RWPE2 (cell line): Measurements from ENCODE around the gene COMT.

ENCODE experiments used
- ATAC-seq: fragments of 200-7000 bp; cut with Tn5 transposase; 3 replicates; pipeline ENCODE4 v1.9.1; 2021; ENCODE audit warnings: low read depth
- DNase-seq: peaks from one replicate; pipeline ENCODE4 v3.0.0-alpha.2; 2020; ENCODE audit warnings: low spot score
- H3K27ac ChIP-seq: fragments of 450-650 bp; 2 replicates; pipeline ENCODE4 v1.5.1; 2017; ENCODE audit warnings: mild to moderate bottlenecking; ENCODE audit not compliant: poor library complexity, severe bottlenecking
- H3K27me3 ChIP-seq: fragments of 250-450 bp; sonication (Bioruptor Pico); 2 replicates; pipeline ENCODE4 v1.5.1; 2021; ENCODE audit warnings: mild to moderate bottlenecking, moderate library complexity; ENCODE audit not compliant: insufficient read depth, poor library complexity, severe bottlenecking
- H3K36me3 ChIP-seq: fragments of 250-450 bp; sonication (Bioruptor Pico); 2 replicates; pipeline ENCODE4 v1.5.1; 2020; ENCODE audit warnings: low read depth, mild to moderate bottlenecking, moderate library complexity
- H3K4me1 ChIP-seq: fragments of 250-450 bp; sonication (Bioruptor Pico); 2 replicates; pipeline ENCODE4 v1.5.1; 2021; ENCODE audit warnings: mild to moderate bottlenecking, moderate library complexity; ENCODE audit not compliant: insufficient read depth, poor library complexity, severe bottlenecking
- H3K4me3 ChIP-seq: fragments of 250-450 bp; sonication (Bioruptor Pico); 2 replicates; pipeline ENCODE4 v1.5.1; 2021; ENCODE audit warnings: mild to moderate bottlenecking, moderate library complexity; ENCODE audit not compliant: severe bottlenecking
- H3K9me3 ChIP-seq: fragments of 250-450 bp; sonication (Bioruptor Pico); 2 replicates; pipeline ENCODE4 v1.5.1; 2021; ENCODE audit warnings: mild to moderate bottlenecking, moderate library complexity; ENCODE audit not compliant: severe bottlenecking
- CTCF ChIP-seq: fragments of 450-650 bp; IDR thresholded peaks from one replicate; pipeline ENCODE4 v1.5.1; 2017; ENCODE audit warnings: mild to moderate bottlenecking, moderate library complexity; ENCODE audit not compliant: poor library complexity, severe bottlenecking

The COMT gene

GRCh38 chr22:19911540-19912270 lies 29.9 kb upstream of the COMT start:
- H3K27me3 ChIP-seq: no peaks in the 10 kb centered on the region
- H3K9me3 ChIP-seq: peaks cover 2% of the 10 kb centered on the region
- DNase-seq: no peak
- no peak for ATAC-seq
- no peak for TF ChIP-seq CTCF
- no peak overlapping the region for H3K27ac ChIP-seq
- H3K4me1 ChIP-seq: no peaks in the 10 kb centered on the region
- no peak overlapping the region for H3K4me3 ChIP-seq
- H3K36me3 ChIP-seq: peaks cover 38% of the 10 kb centered on the region

- Histone ChIP-seq H3K4me3 (no peak overlapping the region), H3K9me3 (peaks cover 2% of the 10 kb centered on the region), H3K36me3 (peaks cover 38% of the 10 kb centered on the region), H3K27ac (no peak overlapping the region), H3K27me3 (no peaks in the 10 kb centered on the region), H3K4me1 (no peaks in the 10 kb centered on the region)
- 0 out of 3 replicates have a peak, but pooled peaks have one; percentile 15 for ATAC-seq
- no peak for TF ChIP-seq CTCF
- DNase-seq: no peak
These were observed 29.1 kb upstream of the COMT start for GRCh38 chr22:19912271-19912999.

GRCh38 chr22:19913337-19913936 lies 28.1 kb upstream of the COMT start:
- H3K27ac ChIP-seq: no peak overlapping the region
- H3K27me3 ChIP-seq: no peaks in the 10 kb centered on the region
- H3K36me3 ChIP-seq: peaks cover 44% of the 10 kb centered on the region
- H3K9me3 ChIP-seq: peaks cover 2% of the 10 kb centered on the region
- ATAC-seq (no peak), DNase-seq (no peak)
- H3K4me1 ChIP-seq: no peaks in the 10 kb centered on the region
- no peak overlapping the region for H3K4me3 ChIP-seq
- TF ChIP-seq CTCF: no peak

GRCh38 chr22:19914201-19914943 lies 27.2 kb upstream of the COMT start:
- H3K9me3 ChIP-seq: peaks cover 2% of the 10 kb centered on the region
- no peaks in the 10 kb centered on the region for H3K27me3 ChIP-seq
- H3K4me3 ChIP-seq: no peak overlapping the region
- peaks cover 37% of the 10 kb centered on the region for H3K36me3 ChIP-seq
- ATAC-seq (no peak), DNase-seq (no peak)
- no peaks in the 10 kb centered on the region for H3K4me1 ChIP-seq
- H3K27ac ChIP-seq: no peak overlapping the region
- no peak for TF ChIP-seq CTCF
